Stimulated activated CD8-positive, alpha-beta memory T cell treated with anti-CD3 and anti-CD28 coated beads, Interleukin-4, amount 100 ng/mL, for 48 hours (primary cell): ENCODE results near the gene STARD4.

ENCODE experiments used
- DNase-seq: peaks from one replicate; pipeline ENCODE4 v3.0.0-alpha.2; 2020

The STARD4 gene

DNA sequence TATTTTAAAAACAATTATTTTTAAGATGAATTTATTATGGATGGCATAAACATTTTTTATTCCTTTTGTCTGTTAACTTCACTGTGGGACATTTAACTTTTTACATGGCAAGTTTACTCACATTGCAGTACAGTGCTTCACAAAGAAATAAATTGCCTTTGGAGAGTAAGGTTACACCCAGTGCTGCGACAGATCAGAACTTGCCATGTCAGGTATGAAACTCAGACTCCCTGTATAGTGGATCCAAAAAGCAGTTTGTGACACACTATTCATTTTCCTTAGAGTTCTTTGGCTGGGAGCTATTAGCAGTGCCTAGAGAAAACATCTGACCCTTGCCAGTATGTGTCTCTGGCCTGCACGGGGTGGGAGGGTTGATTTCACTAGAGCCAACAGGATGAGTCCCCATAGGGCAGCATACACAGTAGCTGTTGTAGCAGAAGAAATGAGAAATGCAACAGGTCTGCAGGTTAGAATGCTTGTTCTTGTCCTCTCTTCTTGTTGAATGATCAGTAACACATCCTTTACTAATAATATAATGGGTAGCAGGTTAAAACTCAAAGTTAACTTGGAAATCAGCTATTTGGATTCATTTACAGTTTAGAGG, 42.9 kb downstream of the STARD4 start:
- DNase-seq = no peak

DNA sequence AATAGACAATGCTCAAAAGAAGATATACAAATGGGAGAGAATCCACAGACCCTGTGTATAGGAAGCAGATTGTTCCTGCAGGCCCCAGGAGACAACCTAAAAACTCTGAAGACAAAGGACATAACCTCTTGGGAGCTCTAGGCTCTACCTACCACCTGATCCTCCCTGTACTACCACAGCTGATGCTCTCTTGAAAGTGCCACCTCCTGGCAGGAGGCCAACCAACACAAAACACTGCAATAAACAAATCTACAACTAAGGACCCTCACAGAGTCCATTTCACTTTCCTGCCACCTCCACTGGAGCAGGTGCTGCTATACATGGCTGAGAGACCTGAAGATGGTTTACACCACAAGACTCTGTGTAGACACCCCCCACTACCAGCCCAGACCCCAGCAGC, 49.0 kb downstream of the STARD4 start:
- no peak for DNase-seq

DNA sequence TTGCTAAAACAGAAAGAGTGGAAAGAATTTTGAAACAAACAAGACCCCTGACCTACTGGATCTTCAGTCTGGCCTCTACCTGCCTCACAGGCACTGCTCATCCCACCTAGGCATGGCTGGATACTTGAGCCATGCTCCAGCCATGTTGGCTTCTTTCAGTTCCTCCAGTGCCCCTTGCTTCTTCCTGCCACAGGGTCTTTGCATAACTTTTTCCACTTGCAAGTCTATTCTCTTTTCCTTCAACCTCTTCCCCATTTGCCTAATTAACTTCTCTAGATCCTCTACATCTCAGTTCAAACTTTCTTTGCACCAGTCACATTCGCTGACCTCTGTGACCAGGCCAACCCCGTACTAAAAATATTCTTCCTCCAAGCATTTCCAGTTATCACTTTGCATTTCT, 50.4 kb downstream of the STARD4 start:
- no peak for DNase-seq

GRCh38 chr5:111461255-111461671, 51.1 kb downstream of the STARD4 start:
- DNase-seq = no peak

DNA sequence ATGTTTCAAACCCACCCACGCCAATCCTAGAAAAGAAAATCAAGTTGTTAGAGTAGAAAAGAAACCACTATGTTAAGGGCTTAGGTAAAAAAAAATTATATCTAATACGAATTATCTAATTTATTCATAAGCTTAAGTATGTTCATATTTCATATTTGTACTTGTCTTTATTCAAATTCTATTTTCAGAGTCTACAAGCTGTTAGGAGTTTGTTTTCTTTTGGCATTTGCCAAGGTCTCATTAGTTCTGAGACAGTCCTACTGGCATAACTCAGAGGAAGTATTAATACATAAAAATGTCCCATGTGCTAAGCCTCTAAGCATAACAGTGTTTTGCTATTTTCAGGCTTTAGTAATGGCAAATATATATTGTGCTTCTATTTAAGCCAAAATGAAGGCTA, 57.6 kb downstream of the STARD4 start:
- DNase-seq = no peak

- no peak for DNase-seq
These were observed 58.1 kb downstream of the STARD4 start for GRCh38 chr5:111454198-111454622.

- no peak for DNase-seq
These were observed 58.6 kb downstream of the STARD4 start for GRCh38 chr5:111453747-111454146.

DNA sequence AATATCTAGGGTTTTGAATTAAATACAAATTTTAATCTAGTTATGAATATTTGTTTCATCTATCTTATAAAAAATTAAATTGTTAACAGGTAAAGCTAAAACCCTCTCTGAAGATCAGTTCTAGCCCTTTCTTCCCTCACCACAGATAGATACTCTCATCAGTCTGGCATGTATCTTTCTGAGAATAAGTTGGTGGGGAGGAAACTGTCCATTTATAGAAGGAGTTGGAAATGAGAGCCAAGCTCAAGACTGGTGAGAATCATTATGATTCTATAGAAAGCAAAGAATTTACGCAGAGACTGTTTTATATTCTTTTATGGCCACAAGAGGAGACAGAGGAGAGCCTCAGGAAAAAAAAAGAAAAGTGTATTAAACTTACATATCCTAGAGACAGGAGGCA, 59.0 kb downstream of the STARD4 start:
- DNase-seq = no peak

DNA sequence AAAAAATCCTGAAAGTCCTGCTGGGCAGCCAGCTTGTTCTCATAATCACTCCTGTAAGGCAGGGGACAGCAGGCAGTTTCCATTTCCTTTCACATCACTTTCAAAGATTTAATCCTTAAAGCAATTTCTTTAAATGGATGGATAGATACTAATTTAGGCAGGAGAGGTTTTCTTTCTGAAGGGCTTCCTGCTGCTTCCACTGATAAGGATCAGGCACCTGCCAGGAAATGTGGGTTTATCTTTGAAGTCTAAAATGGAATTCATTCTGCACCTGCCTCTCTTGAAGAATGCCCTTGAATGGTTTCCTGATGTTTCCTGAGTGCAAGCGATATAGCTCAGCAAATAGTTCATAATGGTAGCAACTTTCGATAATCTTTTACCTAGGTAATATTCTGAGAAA, 64.5 kb downstream of the STARD4 start:
- DNase-seq = no peak

DNA sequence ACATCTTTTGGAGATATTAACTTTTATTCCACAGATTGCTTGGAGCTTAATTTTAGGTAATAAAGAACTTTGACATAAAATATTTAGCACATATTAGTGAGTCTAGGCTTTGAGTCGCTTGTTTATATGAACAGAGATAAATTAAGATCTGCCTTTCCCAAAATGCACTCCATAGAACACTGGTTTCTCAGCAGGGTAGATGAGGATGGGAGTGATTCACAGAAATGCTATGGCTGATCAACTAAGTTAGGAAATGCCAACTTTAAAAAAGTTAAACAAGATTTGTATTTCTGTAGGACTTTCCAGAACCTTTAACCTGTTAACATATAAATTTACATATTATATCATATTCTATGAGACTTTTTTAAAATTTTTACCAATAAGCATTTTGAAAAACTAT, 65.2 kb downstream of the STARD4 start:
- DNase-seq = no peak
